ENCODE results near the gene POLR2F.

POLR2F gene

DNA sequence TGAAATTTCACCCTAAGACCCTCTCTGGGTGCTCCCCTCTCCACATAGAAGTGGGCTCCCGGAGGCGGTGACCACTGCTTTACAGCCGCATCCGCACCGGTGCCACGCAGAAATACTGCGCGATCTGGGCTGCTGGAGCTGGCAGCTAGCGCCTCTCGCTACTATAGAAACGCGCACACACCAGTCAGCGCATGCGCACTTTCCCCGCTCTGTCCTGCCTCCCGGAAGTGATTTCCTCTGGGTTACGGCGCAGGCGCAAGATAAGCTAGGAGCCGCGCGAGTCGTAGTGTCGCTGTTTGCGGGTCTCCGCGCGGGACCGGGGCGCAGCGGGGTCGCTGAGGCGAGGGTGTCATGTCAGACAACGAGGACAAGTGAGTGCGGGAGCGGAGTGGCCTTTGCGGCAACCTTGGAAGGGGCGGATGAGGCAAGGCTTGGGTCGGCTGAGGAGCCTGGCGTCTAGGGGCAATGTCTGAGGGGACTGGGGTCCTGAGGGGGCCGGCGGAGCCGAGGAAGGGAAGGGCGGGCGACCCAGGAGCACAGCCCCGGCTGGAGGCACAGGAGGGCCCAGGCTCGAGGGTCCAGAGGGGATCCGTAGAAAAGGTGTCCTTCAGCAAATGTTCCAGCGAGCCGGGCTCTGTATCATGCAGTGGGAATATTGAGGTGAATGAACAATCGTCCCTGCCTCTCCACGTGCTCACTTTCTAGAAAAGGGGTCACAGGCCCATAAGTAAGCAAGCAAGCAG is at the start of gene POLR2F, which contains the start of gene C22orf23:
TSS of gene POLR2F (plus strand) at position 263 of the 743 bp plus-strand sequence. CDS start at position 352, 89 bp downstream.
TSS of gene C22orf23 (minus strand) at position 165 of the 743 bp plus-strand sequence. CDS start 452 bp downstream, outside the sequence.
- peak; percentile 92 for DNase-seq (ENCODE audit: low read depth in 1 of 2, low spot score in 1 of 2)

DNA sequence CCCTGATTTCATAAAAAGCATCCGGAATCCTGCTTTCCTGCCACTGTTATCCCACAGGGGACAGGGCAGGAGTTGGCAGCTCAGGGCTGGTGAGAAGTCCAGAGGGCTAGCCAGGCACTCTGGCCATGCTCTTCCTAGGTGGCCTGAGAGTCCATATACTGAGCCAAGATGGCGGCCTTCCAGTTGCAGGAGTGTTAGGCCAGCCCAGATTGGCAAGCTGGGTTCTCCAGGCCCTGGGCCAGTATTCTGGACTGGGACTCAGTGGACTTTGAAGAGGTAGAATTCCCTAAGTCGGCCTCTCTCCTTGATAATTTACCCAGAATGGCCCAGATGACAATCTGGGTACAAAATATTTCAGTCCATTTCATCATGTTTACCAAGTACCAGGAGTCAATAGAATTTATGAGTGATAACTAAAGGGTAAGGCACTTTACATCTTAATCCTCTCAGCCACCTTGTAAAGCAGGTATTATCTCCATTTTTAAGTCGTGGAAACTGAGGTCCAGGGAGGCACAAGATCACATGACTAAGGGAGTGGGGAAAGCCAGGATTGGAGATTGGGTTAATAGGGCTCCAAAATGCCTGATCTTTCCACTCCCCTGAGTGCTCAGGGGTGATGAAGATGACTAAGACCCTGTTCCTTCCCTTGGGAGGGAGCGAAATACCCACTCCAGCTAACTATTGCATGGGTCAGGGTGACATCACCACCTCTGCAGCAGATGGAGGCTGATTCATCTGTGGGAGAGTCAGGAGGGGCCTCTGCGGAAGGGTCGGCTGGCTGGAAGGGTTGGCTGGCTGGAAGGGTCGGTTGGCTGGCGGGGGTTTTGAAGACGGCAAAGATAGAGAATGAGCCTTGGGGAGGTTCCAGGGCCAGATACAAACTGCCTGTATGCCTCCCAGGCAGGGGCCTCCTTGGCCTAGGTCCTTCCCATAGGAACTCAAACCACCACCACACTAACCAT is 48.6 kb upstream of the POLR2F start:
- DNase-seq (ENCODE audit: low read depth in 1 of 2, low spot score in 1 of 2) = no peak

DNA sequence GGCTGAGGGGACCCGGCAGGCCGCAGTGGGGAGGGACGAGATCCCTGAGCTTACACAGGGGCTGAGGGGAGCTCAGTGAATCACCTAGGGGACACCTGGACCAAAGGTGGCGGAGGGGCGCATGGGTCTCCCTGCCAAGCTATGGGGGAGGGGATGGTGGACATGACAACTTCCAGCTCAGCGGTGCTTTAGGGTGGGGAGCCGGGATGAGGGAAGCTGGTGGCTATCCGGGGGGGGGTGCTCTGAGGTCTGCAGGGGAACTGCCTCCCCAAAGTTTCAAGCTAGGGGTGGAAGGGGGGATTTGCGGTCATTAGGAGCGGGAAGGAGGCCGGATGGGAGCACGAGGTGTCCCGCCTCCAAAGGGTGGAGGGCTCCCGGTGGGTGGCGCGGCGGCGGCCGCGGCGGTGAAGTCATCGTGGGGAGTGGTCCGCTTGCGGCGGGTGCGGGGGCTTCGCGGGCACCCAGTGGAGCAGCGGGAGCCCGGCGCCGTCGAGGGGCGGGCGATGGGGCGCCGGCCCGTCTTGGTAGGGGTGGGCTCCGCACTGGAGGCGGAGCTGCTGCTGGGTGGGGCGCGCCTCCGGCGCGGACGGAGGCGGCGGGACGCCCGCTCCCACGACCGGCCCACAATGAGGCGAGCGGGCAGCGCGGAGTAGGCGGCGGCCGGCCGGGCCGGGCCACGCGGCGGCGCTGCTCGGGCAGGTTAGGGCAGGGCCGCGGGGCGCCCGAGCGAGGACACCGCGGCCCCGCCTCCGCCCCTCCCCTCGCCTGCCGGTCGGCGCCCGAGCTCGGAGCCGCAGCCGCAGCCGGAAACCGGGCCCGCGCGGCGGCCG is 47.8 kb upstream of the POLR2F start, which contains the start of gene MICALL1:
TSS of gene MICALL1 (plus strand) at position 764 of the 830 bp plus-strand sequence. CDS start 126 bp downstream, outside the sequence.
- DNase-seq (ENCODE audit: low read depth in 1 of 2, low spot score in 1 of 2) = peak; percentile 34 to 43

DNA sequence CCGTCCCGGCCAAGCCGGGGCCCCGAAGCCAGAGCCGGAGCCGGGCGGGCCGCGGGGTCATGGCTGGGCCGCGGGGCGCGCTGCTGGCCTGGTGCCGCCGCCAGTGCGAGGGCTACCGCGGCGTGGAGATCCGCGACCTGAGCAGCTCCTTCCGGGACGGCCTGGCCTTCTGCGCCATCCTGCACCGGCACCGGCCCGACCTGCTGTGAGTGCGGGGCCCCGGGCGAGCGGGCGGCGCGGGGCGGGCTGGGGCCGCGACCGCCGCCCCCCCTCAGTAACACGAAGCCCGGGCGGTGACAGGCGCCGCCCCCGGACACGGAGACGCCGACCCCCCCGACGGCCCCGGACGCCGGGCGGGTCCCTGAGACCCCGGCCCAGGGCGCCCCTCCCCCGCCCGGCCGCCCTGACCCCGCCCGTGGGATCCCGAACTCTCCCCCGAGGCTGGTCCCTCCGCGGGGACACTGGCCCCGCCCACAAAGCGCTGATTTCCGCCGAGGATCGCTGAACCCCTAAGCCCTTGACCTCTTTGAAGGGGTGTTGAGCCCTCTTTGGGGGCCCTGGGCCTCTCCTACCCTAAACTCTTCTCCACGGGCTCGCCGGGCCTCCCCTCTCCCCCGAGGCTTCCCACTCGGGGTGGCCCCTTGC is 47.0 kb upstream of the POLR2F start:
- peak in 1 of 2 donors; percentile 23 for DNase-seq (ENCODE audit: low read depth in 1 of 2, low spot score in 1 of 2)

DNA sequence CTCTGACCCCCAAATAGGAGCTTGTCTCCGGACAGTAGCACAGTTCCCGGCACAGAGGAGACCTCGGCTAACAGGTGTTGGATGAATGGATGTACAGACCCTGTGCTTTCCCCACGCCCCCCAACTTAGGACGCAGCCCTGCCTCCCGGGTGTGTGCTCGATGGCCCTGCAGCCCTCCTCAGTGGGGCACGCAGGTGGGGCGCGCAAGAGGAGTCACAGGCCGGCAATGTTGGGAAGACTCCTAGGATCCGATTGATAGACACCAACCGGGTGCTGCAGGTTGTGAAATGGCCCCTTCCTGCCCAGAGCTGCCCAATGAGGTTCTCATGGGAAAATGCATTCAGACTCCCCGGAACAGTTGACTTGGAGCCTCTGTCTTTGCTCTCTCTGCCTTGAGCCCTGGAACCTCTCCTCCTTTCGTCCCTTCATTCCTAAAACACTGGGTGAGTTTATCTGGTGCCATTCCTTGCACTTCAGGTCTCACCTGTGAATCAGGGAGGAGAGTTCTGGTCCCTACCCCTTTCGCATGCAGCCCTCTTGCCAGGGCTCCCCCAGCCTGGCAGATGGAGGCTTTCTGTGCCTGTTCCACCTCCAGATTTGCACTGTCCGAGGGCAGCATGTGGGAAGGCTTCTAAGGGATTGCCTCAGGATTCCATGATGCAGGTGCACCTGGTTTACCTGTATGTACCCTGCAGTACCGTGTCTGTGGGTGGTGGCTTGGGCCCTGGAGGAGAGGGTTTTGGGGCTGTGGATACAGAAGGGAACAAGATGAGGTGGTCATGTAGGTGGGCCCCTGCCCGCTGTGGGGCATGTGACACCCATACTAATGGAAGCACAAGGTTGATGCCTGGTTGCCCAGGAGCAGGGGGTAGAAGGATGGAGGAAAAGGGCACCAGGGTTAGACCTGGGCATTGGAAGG is 46.2 kb upstream of the POLR2F start:
- DNase-seq (ENCODE audit: low read depth in 1 of 2, low spot score in 1 of 2) = no peak

DNA sequence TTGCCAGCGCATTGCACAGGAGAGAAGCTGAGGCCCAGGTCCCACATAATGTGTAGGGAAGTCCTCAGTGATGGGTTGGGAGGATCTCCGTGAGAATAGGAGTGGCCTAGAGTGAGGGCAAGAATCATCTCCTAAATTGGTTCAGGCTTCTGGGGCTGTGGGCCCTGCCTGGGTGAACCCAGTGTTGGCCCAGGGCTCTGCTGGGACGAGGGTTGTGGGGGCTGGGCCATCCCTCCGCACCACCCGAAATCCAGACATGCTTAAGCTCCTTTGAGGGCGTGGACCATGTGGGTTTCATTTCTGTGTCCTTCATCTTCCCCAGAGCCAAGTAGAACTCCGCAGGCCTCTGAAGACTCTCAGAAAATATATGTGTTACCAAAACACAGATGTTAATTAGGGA is 43.7 kb upstream of the POLR2F start:
- no peak for DNase-seq (ENCODE audit: low read depth in 1 of 2, low spot score in 1 of 2)

DNA sequence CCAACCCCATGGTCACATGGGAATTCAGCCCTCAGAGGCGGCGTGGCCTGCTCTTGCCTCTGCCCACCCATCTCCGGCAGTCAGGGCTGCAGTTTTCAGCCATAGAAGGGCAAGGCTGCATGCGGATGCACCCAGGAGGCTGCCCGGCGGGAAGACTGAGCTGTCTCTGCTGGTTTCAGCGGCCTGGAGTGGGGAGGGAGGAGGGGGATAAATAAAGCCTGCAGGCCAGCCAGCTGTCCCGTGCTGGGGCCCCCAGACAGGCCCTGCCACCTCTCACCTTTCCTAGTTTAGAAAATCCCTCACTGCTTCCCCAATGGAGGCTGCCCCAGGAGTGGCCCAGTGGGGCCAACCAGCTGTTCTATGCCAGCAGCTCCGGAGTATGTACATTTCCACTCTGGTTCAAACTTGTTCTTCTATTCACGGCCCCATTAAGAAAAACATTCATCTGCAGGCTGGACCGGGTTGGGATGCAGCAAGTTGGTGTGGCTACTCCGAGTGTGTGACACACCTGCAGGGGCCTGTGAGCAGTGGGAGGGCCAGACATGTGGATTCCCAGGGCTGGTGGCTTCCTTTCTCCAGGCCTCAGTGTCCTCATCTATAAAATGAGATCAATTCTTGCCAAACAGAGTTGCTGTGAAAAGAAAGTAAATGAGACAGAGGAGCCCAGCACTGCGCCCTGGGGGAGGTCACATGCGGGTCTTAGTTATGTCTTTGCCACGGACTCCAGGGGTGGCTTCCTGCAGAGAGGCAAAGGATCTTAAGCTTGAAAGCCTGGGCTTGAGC is 42.4 kb upstream of the POLR2F start:
- no peak for DNase-seq (ENCODE audit: low read depth in 1 of 2, low spot score in 1 of 2)

DNA sequence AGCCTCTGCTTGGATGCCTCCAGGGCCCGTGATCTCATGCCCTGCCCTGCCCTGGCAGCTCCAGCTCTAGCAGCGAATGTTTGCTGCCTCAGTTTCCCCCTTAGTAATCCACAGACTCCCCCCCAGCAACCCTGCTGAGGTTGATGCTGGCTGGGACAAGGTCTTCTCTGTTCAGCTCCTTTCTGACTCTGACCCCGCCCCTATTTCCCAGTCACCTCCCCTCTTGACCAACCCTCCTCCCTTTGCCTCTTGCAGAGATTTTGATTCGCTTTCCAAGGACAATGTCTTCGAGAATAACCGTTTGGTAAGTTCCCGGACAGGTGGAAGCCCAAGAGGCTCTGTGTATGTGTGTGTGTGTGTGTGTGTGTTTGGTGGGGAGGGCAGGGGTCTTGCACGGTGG is 41.8 kb upstream of the POLR2F start:
- DNase-seq (ENCODE audit: low read depth in 1 of 2, low spot score in 1 of 2) = no peak

DNA sequence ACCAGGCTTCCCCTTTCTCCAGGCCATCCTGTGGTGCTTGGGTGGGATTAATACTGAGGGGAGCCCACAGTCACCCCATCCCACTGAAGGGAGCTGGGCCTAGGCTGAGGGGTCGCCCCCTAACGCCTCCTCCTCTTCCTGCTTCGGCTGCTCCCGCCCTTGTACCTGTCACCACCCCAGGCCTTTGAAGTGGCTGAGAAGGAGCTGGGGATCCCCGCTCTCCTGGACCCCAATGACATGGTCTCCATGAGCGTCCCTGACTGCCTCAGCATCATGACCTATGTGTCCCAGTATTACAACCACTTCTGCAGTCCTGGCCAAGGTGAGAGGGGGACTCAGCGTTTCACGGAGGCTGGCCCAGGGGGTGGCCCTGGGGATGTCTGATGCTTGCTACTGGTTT is 41.3 kb upstream of the POLR2F start:
- DNase-seq (ENCODE audit: low read depth in 1 of 2, low spot score in 1 of 2) = no peak

DNA sequence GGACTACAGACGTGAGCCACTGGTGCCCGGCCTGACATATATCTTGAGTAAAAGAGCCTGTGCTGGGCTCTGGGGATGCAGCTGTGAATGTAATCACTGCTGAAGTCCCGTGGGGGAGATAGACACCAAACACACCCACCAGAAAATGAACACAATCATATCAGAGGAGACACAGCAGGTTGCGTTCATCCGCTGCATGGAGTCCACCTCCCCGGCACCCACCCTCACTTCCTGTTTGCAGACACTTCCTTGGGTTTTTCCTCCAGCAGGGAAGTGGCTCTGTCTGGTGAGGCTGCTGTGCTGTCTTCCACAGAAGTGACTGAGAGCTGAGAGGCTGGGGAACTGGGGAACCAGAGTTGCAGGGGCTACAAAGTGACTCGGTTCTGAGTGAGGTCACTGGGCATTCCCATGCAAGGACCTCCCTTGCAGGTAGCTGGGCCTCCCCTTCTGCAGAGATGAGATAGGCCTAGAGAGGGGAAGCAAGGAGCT is 40.2 kb upstream of the POLR2F start:
- no peak for DNase-seq (ENCODE audit: low read depth in 1 of 2, low spot score in 1 of 2)

DNA sequence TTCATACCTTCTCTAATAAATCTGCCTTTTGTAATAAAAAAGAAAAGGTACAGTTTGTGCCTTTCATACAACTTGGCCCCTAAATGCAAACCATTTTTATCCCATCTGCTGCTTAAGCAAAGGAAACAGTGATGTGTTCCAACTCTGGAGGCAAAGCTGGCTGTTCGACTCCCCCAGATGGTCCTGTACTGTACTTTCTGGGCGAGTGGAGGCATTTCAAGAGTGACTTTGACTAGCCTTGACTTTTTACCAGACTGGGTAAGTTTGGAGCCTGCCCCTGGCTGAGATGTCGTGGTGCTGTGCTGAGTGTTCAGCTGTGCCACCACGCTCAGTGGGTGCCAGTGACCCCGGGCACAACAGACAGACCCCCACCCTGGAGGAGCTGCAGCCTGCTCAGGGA is 37.2 kb upstream of the POLR2F start:
- no peak for DNase-seq (ENCODE audit: low read depth in 1 of 2, low spot score in 1 of 2)

DNA sequence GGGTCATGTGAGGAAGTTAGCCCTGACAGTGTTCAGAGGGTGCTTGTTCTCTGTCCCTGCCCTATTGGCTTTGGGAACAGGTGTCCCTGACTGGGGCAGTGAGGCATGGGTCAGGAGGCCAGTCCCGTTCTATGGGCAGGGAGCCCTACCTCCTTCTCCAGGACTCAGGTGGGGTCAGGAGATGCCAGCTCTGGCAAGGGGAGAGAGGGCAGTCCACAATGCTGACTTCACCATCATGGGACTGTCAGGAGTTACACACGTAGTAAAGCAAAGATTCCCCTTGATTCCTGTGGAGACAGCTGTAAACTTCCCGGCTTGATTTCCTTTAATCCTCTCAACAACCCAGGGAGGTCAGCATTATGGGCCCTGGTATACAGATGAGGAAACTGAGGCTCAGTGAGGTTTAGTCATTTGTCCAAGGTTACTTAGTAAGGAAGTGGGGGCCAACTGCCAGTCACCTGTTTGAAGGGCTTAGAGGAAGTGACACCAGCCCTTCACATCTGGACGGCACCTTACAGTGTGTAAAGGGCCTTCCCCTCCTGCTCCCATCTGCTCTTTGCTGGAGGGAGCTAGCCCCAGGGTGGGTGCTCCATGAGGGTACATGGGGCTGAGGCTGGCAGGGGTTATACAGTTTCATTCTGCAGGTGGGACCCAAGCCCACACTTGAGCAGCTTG is 35.5 kb upstream of the POLR2F start:
- no peak for DNase-seq (ENCODE audit: low read depth in 1 of 2, low spot score in 1 of 2)

DNA sequence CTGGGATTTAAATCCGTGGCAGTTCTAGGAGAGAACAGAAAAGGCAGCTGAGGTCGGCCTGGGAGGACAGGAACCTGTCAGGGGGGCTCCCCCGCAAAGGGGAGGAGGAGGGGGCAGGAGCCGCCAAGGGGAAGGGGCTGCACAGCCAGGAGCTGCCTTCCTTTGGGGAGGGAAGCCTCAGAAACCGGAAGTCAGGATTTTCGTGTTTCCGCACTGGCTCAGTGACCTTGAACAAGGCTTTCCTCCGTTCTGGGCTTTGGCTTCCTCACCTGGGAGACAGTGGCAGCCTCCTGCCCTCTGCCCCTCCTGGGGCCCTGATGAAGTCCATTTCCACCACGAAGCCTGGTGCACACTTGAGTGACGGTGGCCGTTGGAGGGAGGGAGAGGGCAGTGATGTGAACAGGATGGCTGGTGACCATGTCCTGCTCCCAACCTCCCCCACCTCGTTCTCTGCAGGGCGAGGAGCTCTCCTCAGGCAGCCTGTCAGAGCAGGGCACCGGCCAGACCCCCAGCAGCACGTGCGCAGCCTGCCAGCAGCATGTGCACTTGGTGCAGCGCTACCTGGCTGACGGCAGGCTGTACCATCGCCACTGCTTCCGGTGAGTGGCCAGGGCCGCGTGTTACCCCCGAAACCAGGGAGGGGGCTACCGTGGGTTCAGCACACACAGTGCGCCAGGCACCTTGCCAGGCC is 34.8 kb upstream of the POLR2F start:
- DNase-seq (ENCODE audit: low read depth in 1 of 2, low spot score in 1 of 2) = no peak

DNA sequence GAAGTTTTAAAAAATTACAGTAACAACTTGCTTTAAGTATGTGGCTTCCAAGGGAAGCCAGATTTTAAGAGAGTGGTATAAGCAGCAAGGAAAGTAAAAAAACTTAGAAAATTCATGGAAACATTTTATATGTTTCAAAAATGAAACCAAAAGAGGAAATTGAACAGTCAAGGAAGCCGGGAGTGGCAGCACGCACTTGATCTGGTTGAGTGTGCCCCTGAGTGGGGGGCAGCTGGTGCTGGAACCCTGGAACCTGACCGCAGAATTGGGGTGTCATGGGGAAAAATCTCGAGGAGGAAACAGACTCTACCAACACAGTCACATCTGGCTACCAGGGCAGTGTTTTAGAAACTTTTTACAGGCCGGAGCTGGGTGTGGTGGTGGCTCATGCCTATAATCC is 33.4 kb upstream of the POLR2F start:
- no peak for DNase-seq (ENCODE audit: low read depth in 1 of 2, low spot score in 1 of 2)

DNA sequence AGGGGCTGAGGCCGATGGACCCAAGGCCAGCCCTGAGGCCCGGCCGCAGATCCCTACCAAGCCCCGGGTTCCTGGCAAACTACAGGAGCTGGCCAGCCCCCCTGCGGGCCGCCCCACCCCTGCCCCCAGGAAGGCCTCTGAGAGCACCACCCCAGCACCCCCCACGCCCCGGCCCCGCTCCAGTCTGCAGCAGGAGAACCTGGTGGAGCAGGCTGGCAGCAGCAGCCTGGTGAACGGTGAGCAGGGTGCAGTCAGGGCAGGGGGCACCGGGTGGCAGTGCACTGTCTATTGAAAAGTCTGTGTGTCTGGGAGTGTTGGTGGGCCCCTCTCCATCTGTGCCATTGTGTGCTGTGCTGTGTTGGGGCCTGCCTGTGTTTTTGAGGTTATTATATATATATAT is 31.3 kb upstream of the POLR2F start:
- no peak for DNase-seq (ENCODE audit: low read depth in 1 of 2, low spot score in 1 of 2)

DNA sequence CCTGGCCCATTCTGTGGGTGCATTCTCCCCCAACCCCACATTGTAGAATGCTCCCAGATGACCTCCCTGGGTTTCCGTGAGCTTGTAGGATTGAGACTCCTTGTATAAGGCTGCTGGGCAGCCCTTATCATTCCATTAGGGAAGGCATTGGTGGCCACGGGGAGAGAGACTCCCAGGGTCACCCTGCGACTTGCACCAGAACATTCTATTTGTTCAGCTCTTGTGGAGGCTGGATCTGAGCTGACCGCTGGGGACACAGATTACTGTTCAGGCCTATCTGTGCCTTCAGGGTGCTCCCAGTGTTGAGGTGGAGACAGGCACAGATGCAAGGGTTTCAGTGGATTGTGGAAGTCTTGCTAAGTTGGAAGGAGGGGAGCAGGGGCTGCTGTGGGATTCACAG is 29.6 kb upstream of the POLR2F start:
- DNase-seq (ENCODE audit: low read depth in 1 of 2, low spot score in 1 of 2) = no peak

DNA sequence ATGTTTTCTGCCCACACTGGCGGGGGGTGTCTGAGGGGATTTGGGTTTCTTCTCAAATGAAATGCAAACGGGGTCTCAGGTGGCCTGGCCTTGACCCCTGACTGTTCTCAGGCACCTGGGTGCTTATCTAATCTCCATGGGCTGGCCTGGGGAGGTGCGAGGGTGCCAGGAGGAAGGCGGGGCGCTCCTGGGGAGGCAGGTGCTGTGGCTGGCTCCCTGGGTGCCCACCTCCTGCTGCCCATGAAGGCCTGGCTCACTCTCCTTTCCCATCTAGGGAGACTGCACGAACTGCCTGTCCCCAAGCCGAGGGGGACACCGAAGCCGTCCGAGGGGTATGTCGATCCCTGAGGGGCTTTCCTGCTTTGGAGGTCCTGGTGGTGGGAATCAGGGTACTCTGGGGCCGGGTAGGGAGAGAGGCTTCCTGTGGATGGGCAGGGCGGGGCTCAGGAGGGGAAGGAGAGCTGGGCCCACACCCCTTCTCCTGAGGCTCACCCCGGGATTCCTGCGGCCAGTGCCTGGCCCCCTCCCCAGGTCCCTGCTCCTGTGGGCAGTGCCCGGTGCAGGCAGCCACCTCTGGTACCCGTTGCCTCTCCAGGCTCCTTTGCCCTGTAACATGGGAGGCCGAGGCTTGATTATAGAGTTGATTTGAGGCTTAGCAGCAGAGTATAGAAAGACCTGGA is 29.0 kb upstream of the POLR2F start:
- no peak for DNase-seq (ENCODE audit: low read depth in 1 of 2, low spot score in 1 of 2)

Measured in activated T-helper 1 cell treated with anti-CD3 and anti-CD28 coated beads, Interleukin-2, amount 50 U/mL, for 16 hours (primary cell).